Measurements from ENCODE around the gene PITX2. TPM values are rescaled to one million over a fixed set of nuclear protein-coding genes. Genes with fewer than 3 reads are reported as not detected.

Gene PITX2
- total and polyA plus RNA-seq, 2 experiments from 2014 or later = 0.52 to 0.99 TPM

GRCh38 chr4:110614976-110615352 lies 7.9 kb downstream of the PITX2 start:
- Mint-ChIP-seq H3K4me3 (peak overlapping the region; percentile 73), H3K27me3 (ENCODE audit: insufficient read depth, low read depth, poor library complexity) (peaks cover 99% of the 10 kb centered on the region), H3K9me3 (no peaks in the 10 kb centered on the region; the same call in none of the 3 replicates), H3K36me3 (ENCODE audit: low read depth) (no peaks in the 10 kb centered on the region; the same call in 2 of the 3 replicates), H3K4me1 (peaks cover 59% of the 10 kb centered on the region), H3K27ac (no peak overlapping the region)
- H3K4me1 ChIP-seq (ENCODE audit: insufficient read depth) = peaks cover 75% of the 10 kb centered on the region
- peak overlapping the region; percentile 67 for H2AFZ ChIP-seq
- H3F3A ChIP-seq (replicated peaks; ENCODE audit: low read depth) = peaks cover 16% of the 10 kb centered on the region; the same call in 1 of the 2 replicates
- H3K4me2 ChIP-seq = peak overlapping the region; percentile 77
- ATAC-seq (peak; percentile 8), DNase-seq (ENCODE audit: low spot score) (peak; percentile 45)
- H3K27me3 ChIP-seq (ENCODE audit: insufficient read depth) = peaks cover 100% of the 10 kb centered on the region
- 0 out of 2 replicates have a peak, but pooled peaks cover 3% of the 10 kb centered on the region for H4K20me1 ChIP-seq (replicated peaks; ENCODE audit: insufficient read depth)
- TF ChIP-seq, protein P1, sequence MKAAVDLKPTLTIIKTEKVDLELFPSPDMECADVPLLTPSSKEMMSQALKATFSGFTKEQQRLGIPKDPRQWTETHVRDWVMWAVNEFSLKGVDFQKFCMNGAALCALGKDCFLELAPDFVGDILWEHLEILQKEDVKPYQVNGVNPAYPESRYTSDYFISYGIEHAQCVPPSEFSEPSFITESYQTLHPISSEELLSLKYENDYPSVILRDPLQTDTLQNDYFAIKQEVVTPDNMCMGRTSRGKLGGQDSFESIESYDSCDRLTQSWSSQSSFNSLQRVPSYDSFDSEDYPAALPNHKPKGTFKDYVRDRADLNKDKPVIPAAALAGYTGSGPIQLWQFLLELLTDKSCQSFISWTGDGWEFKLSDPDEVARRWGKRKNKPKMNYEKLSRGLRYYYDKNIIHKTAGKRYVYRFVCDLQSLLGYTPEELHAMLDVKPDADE (IDR thresholded peaks at IDR 0.05) = no peak
- TF ChIP-seq, protein P2, sequence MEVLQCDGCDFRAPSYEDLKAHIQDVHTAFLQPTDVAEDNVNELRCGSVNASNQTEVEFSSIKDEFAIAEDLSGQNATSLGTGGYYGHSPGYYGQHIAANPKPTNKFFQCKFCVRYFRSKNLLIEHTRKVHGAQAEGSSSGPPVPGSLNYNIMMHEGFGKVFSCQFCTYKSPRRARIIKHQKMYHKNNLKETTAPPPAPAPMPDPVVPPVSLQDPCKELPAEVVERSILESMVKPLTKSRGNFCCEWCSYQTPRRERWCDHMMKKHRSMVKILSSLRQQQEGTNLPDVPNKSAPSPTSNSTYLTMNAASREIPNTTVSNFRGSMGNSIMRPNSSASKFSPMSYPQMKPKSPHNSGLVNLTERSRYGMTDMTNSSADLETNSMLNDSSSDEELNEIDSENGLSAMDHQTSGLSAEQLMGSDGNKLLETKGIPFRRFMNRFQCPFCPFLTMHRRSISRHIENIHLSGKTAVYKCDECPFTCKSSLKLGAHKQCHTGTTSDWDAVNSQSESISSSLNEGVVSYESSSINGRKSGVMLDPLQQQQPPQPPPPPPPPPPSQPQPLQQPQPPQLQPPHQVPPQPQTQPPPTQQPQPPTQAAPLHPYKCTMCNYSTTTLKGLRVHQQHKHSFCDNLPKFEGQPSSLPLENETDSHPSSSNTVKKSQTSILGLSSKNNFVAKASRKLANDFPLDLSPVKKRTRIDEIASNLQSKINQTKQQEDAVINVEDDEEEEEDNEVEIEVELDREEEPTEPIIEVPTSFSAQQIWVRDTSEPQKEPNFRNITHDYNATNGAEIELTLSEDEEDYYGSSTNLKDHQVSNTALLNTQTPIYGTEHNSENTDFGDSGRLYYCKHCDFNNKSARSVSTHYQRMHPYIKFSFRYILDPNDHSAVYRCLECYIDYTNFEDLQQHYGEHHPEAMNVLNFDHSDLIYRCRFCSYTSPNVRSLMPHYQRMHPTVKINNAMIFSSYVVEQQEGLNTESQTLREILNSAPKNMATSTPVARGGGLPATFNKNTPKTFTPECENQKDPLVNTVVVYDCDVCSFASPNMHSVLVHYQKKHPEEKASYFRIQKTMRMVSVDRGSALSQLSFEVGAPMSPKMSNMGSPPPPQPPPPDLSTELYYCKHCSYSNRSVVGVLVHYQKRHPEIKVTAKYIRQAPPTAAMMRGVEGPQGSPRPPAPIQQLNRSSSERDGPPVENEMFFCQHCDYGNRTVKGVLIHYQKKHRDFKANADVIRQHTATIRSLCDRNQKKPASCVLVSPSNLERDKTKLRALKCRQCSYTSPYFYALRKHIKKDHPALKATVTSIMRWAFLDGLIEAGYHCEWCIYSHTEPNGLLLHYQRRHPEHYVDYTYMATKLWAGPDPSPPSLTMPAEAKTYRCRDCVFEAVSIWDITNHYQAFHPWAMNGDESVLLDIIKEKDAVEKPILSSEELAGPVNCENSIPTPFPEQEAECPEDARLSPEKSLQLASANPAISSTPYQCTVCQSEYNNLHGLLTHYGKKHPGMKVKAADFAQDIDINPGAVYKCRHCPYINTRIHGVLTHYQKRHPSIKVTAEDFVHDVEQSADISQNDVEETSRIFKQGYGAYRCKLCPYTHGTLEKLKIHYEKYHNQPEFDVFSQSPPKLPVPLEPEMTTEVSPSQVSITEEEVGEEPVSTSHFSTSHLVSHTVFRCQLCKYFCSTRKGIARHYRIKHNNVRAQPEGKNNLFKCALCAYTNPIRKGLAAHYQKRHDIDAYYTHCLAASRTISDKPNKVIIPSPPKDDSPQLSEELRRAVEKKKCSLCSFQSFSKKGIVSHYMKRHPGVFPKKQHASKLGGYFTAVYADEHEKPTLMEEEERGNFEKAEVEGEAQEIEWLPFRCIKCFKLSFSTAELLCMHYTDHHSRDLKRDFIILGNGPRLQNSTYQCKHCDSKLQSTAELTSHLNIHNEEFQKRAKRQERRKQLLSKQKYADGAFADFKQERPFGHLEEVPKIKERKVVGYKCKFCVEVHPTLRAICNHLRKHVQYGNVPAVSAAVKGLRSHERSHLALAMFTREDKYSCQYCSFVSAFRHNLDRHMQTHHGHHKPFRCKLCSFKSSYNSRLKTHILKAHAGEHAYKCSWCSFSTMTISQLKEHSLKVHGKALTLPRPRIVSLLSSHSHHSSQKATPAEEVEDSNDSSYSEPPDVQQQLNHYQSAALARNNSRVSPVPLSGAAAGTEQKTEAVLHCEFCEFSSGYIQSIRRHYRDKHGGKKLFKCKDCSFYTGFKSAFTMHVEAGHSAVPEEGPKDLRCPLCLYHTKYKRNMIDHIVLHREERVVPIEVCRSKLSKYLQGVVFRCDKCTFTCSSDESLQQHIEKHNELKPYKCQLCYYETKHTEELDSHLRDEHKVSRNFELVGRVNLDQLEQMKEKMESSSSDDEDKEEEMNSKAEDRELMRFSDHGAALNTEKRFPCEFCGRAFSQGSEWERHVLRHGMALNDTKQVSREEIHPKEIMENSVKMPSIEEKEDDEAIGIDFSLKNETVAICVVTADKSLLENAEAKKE (CRISPR knock-in tag; IDR thresholded peaks at IDR 0.05) = no peak
- TF ChIP-seq, protein P3, sequence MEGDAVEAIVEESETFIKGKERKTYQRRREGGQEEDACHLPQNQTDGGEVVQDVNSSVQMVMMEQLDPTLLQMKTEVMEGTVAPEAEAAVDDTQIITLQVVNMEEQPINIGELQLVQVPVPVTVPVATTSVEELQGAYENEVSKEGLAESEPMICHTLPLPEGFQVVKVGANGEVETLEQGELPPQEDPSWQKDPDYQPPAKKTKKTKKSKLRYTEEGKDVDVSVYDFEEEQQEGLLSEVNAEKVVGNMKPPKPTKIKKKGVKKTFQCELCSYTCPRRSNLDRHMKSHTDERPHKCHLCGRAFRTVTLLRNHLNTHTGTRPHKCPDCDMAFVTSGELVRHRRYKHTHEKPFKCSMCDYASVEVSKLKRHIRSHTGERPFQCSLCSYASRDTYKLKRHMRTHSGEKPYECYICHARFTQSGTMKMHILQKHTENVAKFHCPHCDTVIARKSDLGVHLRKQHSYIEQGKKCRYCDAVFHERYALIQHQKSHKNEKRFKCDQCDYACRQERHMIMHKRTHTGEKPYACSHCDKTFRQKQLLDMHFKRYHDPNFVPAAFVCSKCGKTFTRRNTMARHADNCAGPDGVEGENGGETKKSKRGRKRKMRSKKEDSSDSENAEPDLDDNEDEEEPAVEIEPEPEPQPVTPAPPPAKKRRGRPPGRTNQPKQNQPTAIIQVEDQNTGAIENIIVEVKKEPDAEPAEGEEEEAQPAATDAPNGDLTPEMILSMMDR (conservative IDR thresholded peaks at IDR 0.05; ENCODE audit: low read depth in 2 of 2) = no peak
- no peak for TF ChIP-seq CREB1 (CRISPR knock-in tag; IDR thresholded peaks at IDR 0.05; ENCODE audit: low read depth)
- TF ChIP-seq JUNB (IDR thresholded peaks at IDR 0.05; ENCODE audit: unreplicated experiment) = no peak
- no peak for TF ChIP-seq NANOG (IDR thresholded peaks at IDR 0.05; ENCODE audit: borderline replicate concordance)
- H3K9me2 ChIP-seq (ENCODE audit: insufficient read depth) = no peaks in the 10 kb centered on the region
- H3K4me3 ChIP-seq = peak overlapping the region; percentile 53
- no peak overlapping the region for H3K27ac ChIP-seq (ENCODE audit: low read depth)
- no peaks in the 10 kb centered on the region for H3K79me2 ChIP-seq (replicated peaks; ENCODE audit: insufficient read depth)
- H3K36me3 ChIP-seq (ENCODE audit: insufficient read depth) = no peaks in the 10 kb centered on the region
